GM21390 (cell line): Measurements from ENCODE around the gene CHMP6.

ENCODE experiments used
- ATAC-seq: cut with Tn5 transposase; IDR thresholded peaks from one replicate; pipeline ENCODE4 v1.9.1; 2021; ENCODE audit not compliant: unreplicated experiment

Gene CHMP6

DNA sequence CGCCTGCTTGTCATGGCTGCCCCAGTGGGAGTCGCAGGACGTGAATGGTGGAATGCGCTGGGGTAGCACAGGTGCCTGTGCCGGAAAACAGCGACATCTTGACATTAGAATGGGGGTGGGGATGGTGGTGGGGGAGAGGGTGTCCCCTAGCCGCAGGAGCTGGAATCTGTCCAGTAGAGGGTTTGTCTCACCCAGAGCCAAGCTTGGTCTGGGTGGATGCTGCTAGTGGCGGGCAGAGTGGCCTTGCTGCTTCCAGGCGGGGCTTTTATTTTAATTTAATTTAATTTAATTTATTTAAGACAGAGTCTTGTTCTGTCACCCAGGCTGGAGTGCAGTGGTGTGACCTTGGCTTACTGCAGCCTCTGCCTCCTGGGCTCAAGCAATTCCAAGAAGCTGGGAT, 51.0 kb downstream of the CHMP6 start:
- no peak for ATAC-seq

DNA sequence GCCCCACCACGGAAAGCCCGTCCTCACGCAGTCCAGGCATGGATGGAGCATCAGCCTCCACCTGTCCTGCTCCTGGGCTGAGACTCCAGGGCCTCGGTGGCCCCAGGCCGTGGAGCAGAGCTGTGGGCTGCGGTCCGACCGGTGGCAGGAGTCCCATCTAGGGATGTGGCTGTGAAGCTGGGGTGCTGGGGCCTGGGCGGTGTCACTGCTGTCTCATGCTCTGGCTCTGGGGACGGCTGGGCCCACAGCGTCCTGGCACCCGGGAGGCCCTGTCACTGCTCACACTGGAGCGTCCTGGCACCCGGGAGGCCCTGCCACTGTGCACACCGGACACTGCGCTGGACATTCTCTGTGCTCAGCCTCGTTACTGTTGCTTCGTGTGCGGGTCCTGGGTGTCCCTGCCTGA, 51.7 kb downstream of the CHMP6 start:
- ATAC-seq: no peak

DNA sequence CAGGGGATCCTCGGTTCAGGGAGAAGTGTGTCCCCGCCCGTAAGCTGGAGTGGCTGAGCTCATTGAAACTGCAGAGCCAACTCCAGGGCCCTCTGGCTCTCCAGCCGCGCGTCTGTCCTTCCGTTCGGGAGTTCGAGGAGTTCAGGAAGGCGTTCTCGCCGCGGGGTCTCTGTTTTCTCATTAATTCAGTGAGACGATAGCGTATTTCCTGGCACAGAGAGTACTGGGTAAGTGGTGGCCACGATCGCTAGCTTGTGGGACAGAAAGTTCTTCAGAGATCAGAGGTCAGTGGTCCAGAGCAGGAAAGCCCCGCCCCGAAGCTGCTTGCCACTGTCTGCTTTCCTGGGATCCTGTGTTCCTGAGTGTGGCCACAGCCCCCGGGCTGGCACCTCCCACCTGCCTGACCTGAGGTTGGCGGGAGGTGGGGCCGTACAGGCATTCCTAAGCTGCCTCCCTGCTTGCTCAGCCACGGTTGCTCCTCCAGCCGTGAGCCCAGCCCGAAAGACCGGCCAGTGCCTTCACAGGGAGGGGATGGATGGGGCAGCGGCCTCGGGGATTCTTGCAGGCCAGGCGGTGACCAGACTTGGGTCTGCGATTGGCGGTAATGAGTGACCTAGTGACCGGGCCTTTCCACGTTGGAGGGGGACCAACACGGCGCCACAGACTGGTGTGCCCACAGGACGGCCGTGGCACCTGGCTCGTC, 52.2 kb downstream of the CHMP6 start:
- no peak for ATAC-seq

DNA sequence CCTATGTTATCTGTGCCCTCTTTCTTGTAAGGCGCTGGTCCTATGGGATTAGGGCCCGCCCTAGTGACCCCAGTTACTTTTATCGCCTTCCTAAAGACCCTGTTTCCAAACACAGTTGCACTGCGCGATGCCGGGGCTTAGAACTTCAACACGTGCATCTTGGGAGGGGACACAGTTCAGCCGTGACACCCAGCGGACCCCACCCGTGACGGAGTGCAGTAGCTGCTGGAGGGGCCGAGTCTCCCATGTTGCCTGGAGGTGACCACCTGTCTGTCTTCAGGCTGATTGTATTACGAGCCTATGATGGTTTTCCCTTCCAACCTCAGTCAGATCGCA, 52.8 kb downstream of the CHMP6 start:
- ATAC-seq: no peak

DNA sequence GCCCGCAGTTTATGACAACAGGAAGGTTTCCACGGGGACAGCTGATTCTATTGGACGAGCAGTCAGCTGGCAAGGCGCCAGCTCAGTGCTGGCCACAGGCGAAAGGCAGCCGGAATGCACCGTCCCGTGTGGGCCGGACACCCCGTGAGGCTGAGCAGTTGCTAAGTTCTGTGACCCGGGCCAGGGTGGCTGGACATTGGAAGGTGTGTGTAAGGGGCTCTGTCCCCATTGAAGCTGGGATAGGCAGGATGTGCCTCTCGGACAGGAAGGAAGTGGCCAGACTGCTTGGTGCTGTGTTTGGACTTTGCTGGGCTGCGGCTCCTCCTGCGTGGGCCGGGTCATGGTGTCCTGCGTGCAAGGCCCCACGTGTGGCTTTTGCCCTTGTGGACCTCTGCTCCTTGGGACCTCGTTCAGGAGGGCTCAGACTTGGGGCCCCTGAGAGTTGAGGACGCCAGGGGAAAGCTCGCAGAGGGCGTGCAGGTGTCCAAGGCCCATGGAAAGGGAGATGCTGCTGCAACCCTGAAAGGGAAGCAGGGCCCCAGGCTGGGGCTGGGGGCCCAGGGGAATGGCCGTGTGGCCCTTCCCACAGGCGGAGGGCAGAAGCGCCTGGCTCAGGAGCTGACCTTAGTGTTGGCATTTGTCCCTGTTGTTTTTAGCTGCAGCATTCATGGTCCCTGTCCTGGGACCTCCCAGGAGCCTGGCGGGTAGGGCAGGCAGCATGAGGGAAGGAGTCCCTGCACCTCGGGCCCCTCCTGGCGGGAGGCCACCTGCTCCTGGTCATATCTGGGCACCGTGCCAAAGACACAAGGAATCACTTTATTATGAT, 53.3 kb downstream of the CHMP6 start:
- no peak for ATAC-seq

DNA sequence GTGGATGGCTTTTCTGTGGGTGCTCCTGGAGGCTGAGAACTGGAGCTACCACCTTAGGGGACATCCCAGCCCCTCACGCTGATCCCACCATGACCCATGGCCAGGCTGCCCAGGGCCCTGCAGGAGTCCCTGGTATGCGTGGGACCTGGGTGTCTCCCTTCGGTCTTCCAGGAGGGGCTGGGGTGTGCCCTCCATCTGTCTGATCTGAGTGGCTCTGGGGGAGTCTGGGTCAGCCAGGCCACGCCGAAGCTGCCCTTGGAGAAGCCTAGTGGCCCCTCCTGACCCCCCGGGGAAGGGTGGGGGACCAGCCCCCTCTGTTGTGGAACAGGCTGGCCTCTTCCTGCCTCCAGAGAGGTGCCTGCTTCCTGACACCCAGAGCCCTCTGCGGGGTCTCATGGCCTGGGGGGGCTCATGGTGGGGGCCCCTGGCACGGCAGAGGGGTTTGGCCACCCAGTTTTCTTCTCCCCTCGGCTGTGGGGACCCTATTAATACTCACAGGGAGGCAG, 54.0 kb downstream of the CHMP6 start:
- no peak for ATAC-seq

DNA sequence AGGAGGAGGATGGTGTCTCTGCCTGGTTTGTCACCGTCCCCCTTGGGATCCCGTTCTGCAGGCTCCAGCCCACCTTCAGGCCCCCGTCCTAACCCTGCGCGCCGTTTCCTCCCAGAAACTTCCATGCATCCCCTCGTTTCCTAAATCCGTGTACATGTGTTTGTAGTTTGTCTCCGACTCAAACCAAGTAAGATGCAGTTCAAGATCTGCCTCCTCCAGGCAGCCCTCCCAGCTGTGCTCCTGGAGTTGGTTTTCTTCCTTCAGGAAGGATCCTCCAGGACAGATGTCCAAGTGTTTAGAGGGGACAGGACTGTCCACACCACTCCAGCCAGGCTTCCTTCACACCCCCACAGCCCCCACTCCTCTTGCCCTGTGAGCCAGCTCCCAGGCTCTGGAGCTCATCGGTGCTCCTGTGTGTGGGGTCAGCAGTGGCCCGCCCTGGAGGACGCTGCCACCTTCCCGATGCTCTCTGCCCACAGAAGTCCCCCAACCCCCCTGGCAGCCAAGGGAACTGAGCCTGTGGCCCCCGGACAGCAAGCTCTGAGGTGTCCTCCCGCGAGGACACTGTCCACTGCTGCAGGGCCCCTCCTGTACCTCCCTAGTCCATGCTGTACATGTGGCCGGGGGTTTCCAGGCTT, 54.6 kb downstream of the CHMP6 start:
- no peak for ATAC-seq

DNA sequence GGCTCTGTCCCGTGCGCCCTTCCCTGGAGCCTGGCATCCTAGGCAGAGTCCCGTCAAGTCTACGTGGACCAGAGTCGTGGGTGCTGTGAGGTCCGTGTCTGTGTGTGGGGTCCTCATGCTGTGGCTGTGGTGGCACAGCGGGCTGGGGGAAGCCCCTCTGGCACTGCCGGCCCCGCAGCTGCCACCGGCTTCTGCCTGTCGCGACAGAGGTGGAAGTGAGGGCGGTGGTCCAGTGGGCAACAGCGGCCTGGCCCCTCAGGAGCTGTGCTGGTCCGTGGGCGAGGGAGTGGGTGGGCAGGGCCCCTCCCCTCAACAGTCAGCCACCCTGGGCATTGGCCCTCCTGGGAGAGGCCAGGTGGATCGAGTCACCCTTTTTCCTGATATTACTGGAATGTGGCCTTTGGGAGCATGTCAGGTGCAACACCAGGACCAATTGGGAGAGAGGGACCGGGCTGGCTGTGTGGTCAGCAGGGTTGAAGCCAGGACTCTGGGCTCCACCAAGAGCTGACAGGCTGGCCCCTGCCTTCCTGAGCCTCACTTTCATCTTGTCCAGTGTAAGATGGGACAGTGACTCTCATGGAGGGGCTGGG, 55.2 kb downstream of the CHMP6 start:
- no peak for ATAC-seq

DNA sequence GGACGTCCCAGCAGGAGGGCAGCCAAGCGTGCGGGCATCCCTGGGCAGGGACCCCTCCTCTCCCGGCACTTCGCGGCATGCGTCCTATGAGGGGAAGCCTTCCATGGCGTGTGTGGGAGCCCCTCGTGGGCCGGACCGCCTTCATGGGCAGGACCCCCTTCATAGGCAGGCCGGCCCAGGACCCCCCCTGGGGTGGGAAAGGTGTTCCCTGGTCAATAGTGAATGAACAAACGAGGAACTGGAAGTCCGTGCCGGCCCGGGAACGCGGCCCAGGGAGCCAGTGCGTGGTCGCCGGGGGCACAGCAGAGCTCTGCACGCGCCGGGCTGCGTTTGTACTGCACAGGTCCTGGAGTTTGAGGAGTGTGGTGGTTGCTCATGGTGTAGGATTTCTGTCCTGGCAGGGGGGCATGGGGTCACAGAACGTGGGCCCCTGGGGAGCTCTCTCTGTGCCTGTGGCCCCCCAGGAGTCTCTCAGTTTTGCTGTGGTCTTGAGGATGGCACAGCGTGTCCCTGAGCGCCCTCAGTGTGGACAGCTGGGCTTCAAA, 57.3 kb downstream of the CHMP6 start:
- ATAC-seq: no peak

DNA sequence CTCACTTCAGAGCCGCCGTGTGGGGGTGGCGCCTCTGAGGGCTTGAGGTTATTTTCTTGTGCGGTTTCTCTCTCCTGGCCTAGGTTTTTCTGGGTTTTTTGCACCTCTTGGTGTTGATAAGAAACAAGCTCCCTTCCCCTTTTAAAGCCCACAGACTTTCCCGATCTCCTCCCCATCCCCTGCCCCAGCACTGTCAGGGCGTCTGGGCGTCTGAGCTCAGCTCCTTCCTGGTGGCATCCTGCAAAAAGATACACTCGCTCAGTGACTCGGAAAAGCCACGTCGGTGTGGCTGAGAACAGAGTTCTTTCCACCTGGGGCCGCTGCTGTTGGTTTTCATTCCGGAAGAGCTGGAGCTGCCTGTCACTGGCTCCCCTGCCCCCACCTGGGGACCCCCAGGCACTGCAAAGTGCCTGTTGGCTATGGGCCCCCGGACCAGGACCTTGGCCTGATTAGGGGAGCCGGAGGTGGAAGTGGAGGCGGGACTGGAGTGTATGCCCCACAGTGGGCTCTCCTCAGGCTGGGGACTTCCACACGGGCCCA, 57.8 kb downstream of the CHMP6 start:
- ATAC-seq: no peak
